ENCODE results near the gene HTT. TPM values are rescaled to one million over a fixed set of nuclear protein-coding genes. Genes with fewer than 3 reads are reported as not detected.

Gene HTT
- total RNA-seq, 1 experiment from 2014 or later, result 85.4 TPM

GRCh38 chr4:3237712-3238560 lies 163.5 kb downstream of the HTT start (continued):
- no peak for TF ChIP-seq CTCF (IDR thresholded peaks at IDR 0.05)
- no peak for TF ChIP-seq CDX4 (CRISPR knock-in tag; IDR thresholded peaks at IDR 0.05; ENCODE audit: borderline replicate concordance)
- TF ChIP-seq USF2 (CRISPR knock-in tag; IDR thresholded peaks at IDR 0.05), result no peak
- TF ChIP-seq GTF2I (CRISPR knock-in tag; conservative IDR thresholded peaks at IDR 0.05), result no peak

GRCh38 chr4:3238721-3239120 lies 164.2 kb downstream of the HTT start:
- peaks cover 45% of the 10 kb centered on the region for H3K36me3 Mint-ChIP-seq
- DNase-seq (ENCODE audit: low spot score), result no peak
- peaks cover 20% of the 10 kb centered on the region for H3K27me3 Mint-ChIP-seq (ENCODE audit: low read depth)

More at GRCh38 chr4:3238721-3239120, 164.2 kb downstream of the HTT start:
- POLR2A ChIA-PET, result no interaction called here
- H3K27ac Mint-ChIP-seq, result no peak overlapping the region
- no peak for ATAC-seq
- peaks cover 37% of the 10 kb centered on the region for H3K4me1 Mint-ChIP-seq
- TF ChIP-seq ZNF396 (CRISPR knock-in tag; IDR thresholded peaks at IDR 0.05; ENCODE audit: borderline replicate concordance) (no peak), IRF1 (CRISPR knock-in tag; IDR thresholded peaks at IDR 0.05) (no peak), ESRRA (CRISPR knock-in tag; IDR thresholded peaks at IDR 0.05; ENCODE audit: borderline replicate concordance) (no peak), MXD4 (CRISPR knock-in tag; IDR thresholded peaks at IDR 0.05; ENCODE audit: borderline replicate concordance) (no peak), HMGA2 (CRISPR knock-in tag; IDR thresholded peaks at IDR 0.05) (no peak), ZNF416 (CRISPR knock-in tag; IDR thresholded peaks at IDR 0.05) (no peak), ZNF671 (CRISPR knock-in tag; IDR thresholded peaks at IDR 0.05) (no peak), NFE2L1 (CRISPR knock-in tag; IDR thresholded peaks at IDR 0.05) (no peak), AR (CRISPR knock-in tag; IDR thresholded peaks at IDR 0.05) (no peak), SMAD3 (CRISPR knock-in tag; IDR thresholded peaks at IDR 0.05; ENCODE audit: borderline replicate concordance) (no peak), E2F1 (CRISPR knock-in tag; IDR thresholded peaks at IDR 0.05) (no peak), IRF2 (CRISPR knock-in tag; IDR thresholded peaks at IDR 0.05; ENCODE audit: borderline replicate concordance, low read depth) (no peak), ERG (CRISPR knock-in tag; IDR thresholded peaks at IDR 0.05) (no peak), MLX (CRISPR knock-in tag; IDR thresholded peaks at IDR 0.05) (no peak), USF2 (CRISPR knock-in tag; IDR thresholded peaks at IDR 0.05) (no peak)
- CTCF ChIA-PET, result interaction anchor here (1.1 kb wide), 2 partner anchors 80 to 85 kb away, joined by 3 to 6 read pairs; no protein-coding TSS in a partner anchor
- H3K9me3 Mint-ChIP-seq, result no peaks in the 10 kb centered on the region
- no peak overlapping the region for H3K4me3 Mint-ChIP-seq

All from WTC11 (cell line).